ENCODE measurements around the gene IRF5.
"Not testable (repeated sequence)": the region's sequence is repeated elsewhere in the genome, so short reads cannot be mapped to it uniquely, and the experiment has no call there.

IRF5 gene

GRCh38 chr7:128906766-128907559 is 30.8 kb upstream of the IRF5 start:
- no peak for DNase-seq

GRCh38 chr7:128908750-128909624 is 28.7 kb upstream of the IRF5 start:
- no peak for DNase-seq

GRCh38 chr7:128909625-128910568 is 27.8 kb upstream of the IRF5 start:
- DNase-seq = no peak

GRCh38 chr7:128910569-128910945 is 27.2 kb upstream of the IRF5 start, which contains the start of gene KCP:
Gene KCP (minus strand): TSS chr7:128910709. CDS start chr7:128910676, 33 bp downstream.
- DNase-seq = no peak

- DNase-seq = no peak
Measured at GRCh38 chr7:128911423-128912031, 26.2 kb upstream of the IRF5 start.

- DNase-seq = no peak
Measured at GRCh38 chr7:128912281-128912680, 25.4 kb upstream of the IRF5 start.

- DNase-seq = not testable (repeated sequence)
Measured at GRCh38 chr7:128912709-128913495, 24.8 kb upstream of the IRF5 start.

- DNase-seq = no peak
Measured at GRCh38 chr7:128913870-128914565, 23.7 kb upstream of the IRF5 start.

- DNase-seq = no peak
Measured at GRCh38 chr7:128914566-128915151, 23.1 kb upstream of the IRF5 start.

- no peak for DNase-seq
Measured at GRCh38 chr7:128915271-128915819, 22.4 kb upstream of the IRF5 start.

- no peak for DNase-seq
Measured at GRCh38 chr7:128915841-128916642, 21.7 kb upstream of the IRF5 start.

- no peak for DNase-seq
Measured at GRCh38 chr7:128916643-128916915, 21.1 kb upstream of the IRF5 start.

GRCh38 chr7:128917122-128917521 is 20.6 kb upstream of the IRF5 start:
- DNase-seq = no peak

- DNase-seq = no peak
Measured at GRCh38 chr7:128918016-128918665, 19.6 kb upstream of the IRF5 start.

GRCh38 chr7:128919241-128919640 is 18.5 kb upstream of the IRF5 start:
- no peak for DNase-seq

GRCh38 chr7:128919881-128920799 is 17.6 kb upstream of the IRF5 start:
- no peak for DNase-seq

- DNase-seq = no peak
Measured at GRCh38 chr7:128920913-128921582, 16.7 kb upstream of the IRF5 start.
